HepG2 (cell line): ENCODE data around the gene SMYD4. TPM values are rescaled to one million over a fixed set of nuclear protein-coding genes. Genes with fewer than 3 reads are reported as not detected.

Experiments used
- ARID2 ChIP-seq: sonication (generic); formaldehyde crosslinking; IDR thresholded peaks from 2 replicates; pipeline ENCODE4 v1.8.1; 2022; ENCODE audit warnings: mild to moderate bottlenecking, missing genetic modification reagents, borderline replicate concordance
- ATF3 ChIP-seq: sonication (generic); formaldehyde crosslinking; IDR thresholded peaks from 2 replicates; pipeline ENCODE4 v1.4.0; 2020; ENCODE audit warnings: missing genetic modification reagents
- CC2D1A ChIP-seq: sonication (generic); formaldehyde crosslinking; IDR thresholded peaks from 2 replicates; pipeline ENCODE4 v1.8.1; 2023; ENCODE audit warnings: mild to moderate bottlenecking, missing genetic modification reagents
- ETV6 ChIP-seq: sonication (generic); formaldehyde crosslinking; conservative IDR thresholded peaks from 2 replicates; pipeline ENCODE4 v1.4.0; 2020; ENCODE audit warnings: missing genetic modification reagents
- FIP1L1 ChIP-seq: fragments of 200-400 bp; formaldehyde crosslinking; IDR thresholded peaks from 2 replicates; pipeline ENCODE4 v1.6.1; 2018; ENCODE audit warnings: low read depth, mild to moderate bottlenecking, low read length, moderate library complexity, borderline replicate concordance; ENCODE audit not compliant: insufficient read depth
- HBP1 ChIP-seq: IDR thresholded peaks from 2 replicates; pipeline ENCODE4 v1.6.1; 2016; ENCODE audit warnings: low read depth, control low read depth
- IRF1 ChIP-seq: sonication (generic); formaldehyde crosslinking; IDR thresholded peaks from 2 replicates; pipeline ENCODE4 v1.4.0; 2020; ENCODE audit warnings: low read depth, mild to moderate bottlenecking, missing genetic modification reagents
- KMT2A ChIP-seq: sonication (generic); formaldehyde crosslinking; IDR thresholded peaks from 2 replicates; pipeline ENCODE4 v1.4.0; 2020; ENCODE audit warnings: missing genetic modification reagents
- MAX ChIP-seq: IDR thresholded peaks from 2 replicates; pipeline ENCODE4 v1.6.1; 2012; ENCODE audit warnings: inconsistent platforms
- MTA1 ChIP-seq: sonication (generic); formaldehyde crosslinking; IDR thresholded peaks from 2 replicates; pipeline ENCODE4 v1.4.0; 2020; ENCODE audit warnings: missing genetic modification reagents, mild to moderate bottlenecking, borderline replicate concordance
- NFKB2 ChIP-seq: sonication (generic); formaldehyde crosslinking; IDR thresholded peaks from 2 replicates; pipeline ENCODE4 v1.4.0; 2020; ENCODE audit warnings: missing genetic modification reagents, borderline replicate concordance
- REL ChIP-seq: sonication (generic); formaldehyde crosslinking; conservative IDR thresholded peaks from 2 replicates; pipeline ENCODE4 v1.8.0; 2022; ENCODE audit warnings: mild to moderate bottlenecking, missing genetic modification reagents, moderate library complexity
- SAFB2 ChIP-seq: sonication (generic); formaldehyde crosslinking; IDR thresholded peaks from 2 replicates; pipeline ENCODE4 v1.5.1; 2020; ENCODE audit warnings: missing genetic modification reagents, low read depth, mild to moderate bottlenecking, borderline replicate concordance
- SIN3B ChIP-seq: fragments of 150-350 bp; IDR thresholded peaks from 2 replicates; pipeline ENCODE4 v1.6.1; 2014; ENCODE audit warnings: low read length
- SMC3 ChIP-seq: IDR thresholded peaks from 2 replicates; pipeline ENCODE4 v1.6.1; 2011; ENCODE audit warnings: low read length, improper control_type of control experiment
- U2AF2 ChIP-seq: fragments of 200-400 bp; formaldehyde crosslinking; IDR thresholded peaks from 2 replicates; pipeline ENCODE4 v1.6.1; 2017; ENCODE audit warnings: low read depth, mild to moderate bottlenecking, low read length
- ZBTB1 ChIP-seq: sonication (generic); formaldehyde crosslinking; IDR thresholded peaks from 2 replicates; pipeline ENCODE4 v1.4.0; 2020; ENCODE audit warnings: missing genetic modification reagents, borderline replicate concordance
- ZNF282 ChIP-seq: fragments of 450-650 bp; IDR thresholded peaks from 2 replicates; pipeline ENCODE4 v1.6.1; 2018; ENCODE audit not compliant: partially characterized antibody
- polyA plus RNA-seq, 8 experiments: library from polyadenylated mRNA; depleted of rRNA in 3 of 8; stranded (reverse) in 7 of 8; unstranded in 1 of 8; fragments of >200 nt; fragmentation: Illumina TruSeq in 4 of 8; extraction: Trizol in 4 of 8; gene quantifications; 2 replicates each; pipeline versions ENCODE4 v1.2.1 to v1.2.3, GENCODE V29; 2011 to 2016; ENCODE audit warnings: low read depth in 4 of 8, missing spikeins in 1 of 8, mixed read lengths in 1 of 8; ENCODE audit not compliant: insufficient read depth in 1 of 8
- total RNA-seq, 5 experiments: library from RNA; depleted of rRNA; stranded (reverse); fragments of >200 nt; fragmentation: Illumina TruSeq; extraction: Trizol; gene quantifications; 2 replicates each; pipeline ENCODE4 v1.2.3, GENCODE V29; 2016; ENCODE audit warnings: low read depth in 1 of 5
- TF ChIP-seq, protein P1 (sequence below): sonication (generic); formaldehyde crosslinking; IDR thresholded peaks from 2 replicates; pipeline ENCODE4 v1.5.1; 2020; ENCODE audit warnings: missing genetic modification reagents, mild to moderate bottlenecking, borderline replicate concordance

The SMYD4 gene
- total and polyA plus RNA-seq, 2 of the 13 experiments (the other 11 are each of a cell fraction or from before 2014, with no cell fraction given): 7.4 to 11.3 TPM

GRCh38 chr17:1736348-1737281 is 93.1 kb downstream of the SMYD4 start (continued):
- TF ChIP-seq MTA1 (CRISPR knock-in tag) (peak; percentile 71; the same call in 1 of the 2 replicates), ZBTB1 (CRISPR knock-in tag) (no peak), ETV6 (peak; percentile 78), HBP1 (CRISPR knock-in tag) (peak; percentile 65; the same call in 1 of the 2 replicates), ATF3 (peak; percentile 65; the same call in 1 of the 2 replicates), MAX (peak; percentile 78), KMT2A (CRISPR knock-in tag) (peak; percentile 58; the same call in 1 of the 2 replicates), SIN3B (no peak), FIP1L1 (no peak), ARID2 (peak; percentile 28; the same call in 1 of the 2 replicates), SAFB2 (no peak; the same call in 1 of the 2 replicates), REL (peak; percentile 70; the same call in 1 of the 2 replicates), IRF1 (0 out of 2 replicates have a peak, but pooled peaks have one; percentile 2), CC2D1A (CRISPR knock-in tag) (0 out of 2 replicates have a peak, but pooled peaks have one; percentile 60), SMC3 (peak; percentile 19; the same call in 1 of the 2 replicates), U2AF2 (no peak), ZNF282 (no peak), NFKB2 (CRISPR knock-in tag) (peak; percentile 27; the same call in 1 of the 2 replicates)
- TF ChIP-seq, protein P1, sequence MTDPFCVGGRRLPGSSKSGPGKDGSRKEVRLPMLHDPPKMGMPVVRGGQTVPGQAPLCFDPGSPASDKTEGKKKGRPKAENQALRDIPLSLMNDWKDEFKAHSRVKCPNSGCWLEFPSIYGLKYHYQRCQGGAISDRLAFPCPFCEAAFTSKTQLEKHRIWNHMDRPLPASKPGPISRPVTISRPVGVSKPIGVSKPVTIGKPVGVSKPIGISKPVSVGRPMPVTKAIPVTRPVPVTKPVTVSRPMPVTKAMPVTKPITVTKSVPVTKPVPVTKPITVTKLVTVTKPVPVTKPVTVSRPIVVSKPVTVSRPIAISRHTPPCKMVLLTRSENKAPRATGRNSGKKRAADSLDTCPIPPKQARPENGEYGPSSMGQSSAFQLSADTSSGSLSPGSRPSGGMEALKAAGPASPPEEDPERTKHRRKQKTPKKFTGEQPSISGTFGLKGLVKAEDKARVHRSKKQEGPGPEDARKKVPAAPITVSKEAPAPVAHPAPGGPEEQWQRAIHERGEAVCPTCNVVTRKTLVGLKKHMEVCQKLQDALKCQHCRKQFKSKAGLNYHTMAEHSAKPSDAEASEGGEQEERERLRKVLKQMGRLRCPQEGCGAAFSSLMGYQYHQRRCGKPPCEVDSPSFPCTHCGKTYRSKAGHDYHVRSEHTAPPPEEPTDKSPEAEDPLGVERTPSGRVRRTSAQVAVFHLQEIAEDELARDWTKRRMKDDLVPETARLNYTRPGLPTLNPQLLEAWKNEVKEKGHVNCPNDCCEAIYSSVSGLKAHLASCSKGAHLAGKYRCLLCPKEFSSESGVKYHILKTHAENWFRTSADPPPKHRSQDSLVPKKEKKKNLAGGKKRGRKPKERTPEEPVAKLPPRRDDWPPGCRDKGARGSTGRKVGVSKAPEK (CRISPR knock-in tag): no peak
